ENCODE results near the gene CELF2. TPM values are rescaled to one million over a fixed set of nuclear protein-coding genes. Genes with fewer than 3 reads are reported as not detected.
A peak's percentile ranks its signal among the peaks of the same experiment; 100 is the strongest.

The CELF2 gene
- polyA plus RNA-seq, 1 donor from 2014 or later = 55.5 TPM

DNA sequence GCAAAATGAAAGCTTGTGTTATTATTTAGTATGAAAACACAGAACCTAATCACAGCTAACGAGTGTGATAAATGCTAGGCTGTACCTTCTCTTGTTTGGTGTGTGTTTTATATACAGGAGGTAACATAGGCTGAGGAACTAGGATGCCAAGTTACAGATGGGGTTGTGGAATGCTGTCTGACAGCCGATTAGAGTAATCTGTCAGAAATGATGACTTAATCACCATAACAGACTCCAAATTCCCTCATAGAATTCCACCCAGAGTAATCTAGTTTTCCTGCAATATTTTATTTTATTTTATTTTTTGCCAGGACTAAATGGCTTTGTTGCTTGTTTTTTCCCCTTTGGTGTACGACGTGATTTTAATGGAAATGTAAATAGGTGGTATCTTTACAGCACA, 221.2 kb downstream of the CELF2 start:
- Histone ChIP-seq H2AFZ (ENCODE audit: low read depth, low read length) (no peak overlapping the region), H3K4me2 (ENCODE audit: low read length) (peak overlapping the region; percentile 25), H3K36me3 (ENCODE audit: insufficient read depth, low read length) (no peaks in the 10 kb centered on the region), H3K4me3 (ENCODE audit: low read length) (peak overlapping the region; percentile 32), H3K79me2 (replicated peaks; ENCODE audit: insufficient read depth, low read length) (peaks cover 16% of the 10 kb centered on the region), H3K9me3 (ENCODE audit: low read length) (no peaks in the 10 kb centered on the region), H3F3A (ENCODE audit: insufficient read depth, low read length, poor library complexity, severe bottlenecking) (no peaks in the 10 kb centered on the region), H4K20me1 (ENCODE audit: insufficient read depth) (no peaks in the 10 kb centered on the region), H3K9me2 (ENCODE audit: insufficient read depth, low read length) (no peaks in the 10 kb centered on the region), H3K27me3 (ENCODE audit: insufficient read depth, low read depth, low read length) (no peaks in the 10 kb centered on the region), H3K27ac (ENCODE audit: low read length) (peak overlapping the region; percentile 80), H3K9ac (ENCODE audit: low read length) (peak overlapping the region; percentile 24)
- no peak for TF ChIP-seq EZH2 (IDR thresholded peaks at IDR 0.05; ENCODE audit: borderline replicate concordance, insufficient read depth, low read length, poor library complexity, severe bottlenecking)
- no peak for TF ChIP-seq POLR2AphosphoS5 (IDR thresholded peaks at IDR 0.05)
- TF ChIP-seq SMC3 (conservative IDR thresholded peaks at IDR 0.05; ENCODE audit: poor library complexity) = no peak
- peak; percentile 86 for TF ChIP-seq EP300 (conservative IDR thresholded peaks at IDR 0.05; ENCODE audit: poor library complexity, severe bottlenecking)
- TF ChIP-seq, protein P1, sequence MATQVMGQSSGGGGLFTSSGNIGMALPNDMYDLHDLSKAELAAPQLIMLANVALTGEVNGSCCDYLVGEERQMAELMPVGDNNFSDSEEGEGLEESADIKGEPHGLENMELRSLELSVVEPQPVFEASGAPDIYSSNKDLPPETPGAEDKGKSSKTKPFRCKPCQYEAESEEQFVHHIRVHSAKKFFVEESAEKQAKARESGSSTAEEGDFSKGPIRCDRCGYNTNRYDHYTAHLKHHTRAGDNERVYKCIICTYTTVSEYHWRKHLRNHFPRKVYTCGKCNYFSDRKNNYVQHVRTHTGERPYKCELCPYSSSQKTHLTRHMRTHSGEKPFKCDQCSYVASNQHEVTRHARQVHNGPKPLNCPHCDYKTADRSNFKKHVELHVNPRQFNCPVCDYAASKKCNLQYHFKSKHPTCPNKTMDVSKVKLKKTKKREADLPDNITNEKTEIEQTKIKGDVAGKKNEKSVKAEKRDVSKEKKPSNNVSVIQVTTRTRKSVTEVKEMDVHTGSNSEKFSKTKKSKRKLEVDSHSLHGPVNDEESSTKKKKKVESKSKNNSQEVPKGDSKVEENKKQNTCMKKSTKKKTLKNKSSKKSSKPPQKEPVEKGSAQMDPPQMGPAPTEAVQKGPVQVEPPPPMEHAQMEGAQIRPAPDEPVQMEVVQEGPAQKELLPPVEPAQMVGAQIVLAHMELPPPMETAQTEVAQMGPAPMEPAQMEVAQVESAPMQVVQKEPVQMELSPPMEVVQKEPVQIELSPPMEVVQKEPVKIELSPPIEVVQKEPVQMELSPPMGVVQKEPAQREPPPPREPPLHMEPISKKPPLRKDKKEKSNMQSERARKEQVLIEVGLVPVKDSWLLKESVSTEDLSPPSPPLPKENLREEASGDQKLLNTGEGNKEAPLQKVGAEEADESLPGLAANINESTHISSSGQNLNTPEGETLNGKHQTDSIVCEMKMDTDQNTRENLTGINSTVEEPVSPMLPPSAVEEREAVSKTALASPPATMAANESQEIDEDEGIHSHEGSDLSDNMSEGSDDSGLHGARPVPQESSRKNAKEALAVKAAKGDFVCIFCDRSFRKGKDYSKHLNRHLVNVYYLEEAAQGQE (IDR thresholded peaks at IDR 0.05; ENCODE audit: borderline replicate concordance) = peak; percentile 98
- no peak for TF ChIP-seq RAD21 (conservative IDR thresholded peaks at IDR 0.05)

DNA sequence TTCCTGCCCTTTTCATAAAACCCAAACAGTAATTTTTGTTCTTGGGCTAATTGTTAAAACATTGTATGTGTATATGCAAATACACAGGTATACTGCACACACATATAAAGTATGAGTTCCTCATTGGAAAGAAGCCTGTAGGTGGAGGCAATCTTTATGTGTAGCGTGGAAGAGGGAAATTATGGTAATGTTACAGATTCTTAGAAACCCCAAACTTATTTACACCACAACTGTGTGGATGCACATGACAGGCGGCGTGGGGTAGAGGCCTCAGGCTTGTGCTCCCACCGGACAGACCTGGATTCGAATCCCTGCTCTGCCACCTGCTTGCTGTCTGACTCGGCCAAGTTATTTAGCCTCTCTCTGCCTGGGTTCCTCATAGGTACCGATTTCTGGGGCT, 223.0 kb downstream of the CELF2 start:
- Histone ChIP-seq H3K4me2 (ENCODE audit: low read length) (no peak overlapping the region), H3F3A (ENCODE audit: insufficient read depth, low read length, poor library complexity, severe bottlenecking) (no peaks in the 10 kb centered on the region), H3K9me2 (ENCODE audit: insufficient read depth, low read length) (no peaks in the 10 kb centered on the region), H3K27ac (ENCODE audit: low read length) (peak overlapping the region; percentile 80), H3K79me2 (replicated peaks; ENCODE audit: insufficient read depth, low read length) (peaks cover 16% of the 10 kb centered on the region), H3K4me3 (ENCODE audit: low read length) (no peak overlapping the region), H3K27me3 (ENCODE audit: insufficient read depth, low read depth, low read length) (no peaks in the 10 kb centered on the region), H4K20me1 (ENCODE audit: insufficient read depth) (no peaks in the 10 kb centered on the region), H2AFZ (ENCODE audit: low read depth, low read length) (no peak overlapping the region), H3K9me3 (ENCODE audit: low read length) (no peaks in the 10 kb centered on the region), H3K9ac (ENCODE audit: low read length) (no peak overlapping the region), H3K36me3 (ENCODE audit: insufficient read depth, low read length) (no peaks in the 10 kb centered on the region)
- TF ChIP-seq, protein P2, sequence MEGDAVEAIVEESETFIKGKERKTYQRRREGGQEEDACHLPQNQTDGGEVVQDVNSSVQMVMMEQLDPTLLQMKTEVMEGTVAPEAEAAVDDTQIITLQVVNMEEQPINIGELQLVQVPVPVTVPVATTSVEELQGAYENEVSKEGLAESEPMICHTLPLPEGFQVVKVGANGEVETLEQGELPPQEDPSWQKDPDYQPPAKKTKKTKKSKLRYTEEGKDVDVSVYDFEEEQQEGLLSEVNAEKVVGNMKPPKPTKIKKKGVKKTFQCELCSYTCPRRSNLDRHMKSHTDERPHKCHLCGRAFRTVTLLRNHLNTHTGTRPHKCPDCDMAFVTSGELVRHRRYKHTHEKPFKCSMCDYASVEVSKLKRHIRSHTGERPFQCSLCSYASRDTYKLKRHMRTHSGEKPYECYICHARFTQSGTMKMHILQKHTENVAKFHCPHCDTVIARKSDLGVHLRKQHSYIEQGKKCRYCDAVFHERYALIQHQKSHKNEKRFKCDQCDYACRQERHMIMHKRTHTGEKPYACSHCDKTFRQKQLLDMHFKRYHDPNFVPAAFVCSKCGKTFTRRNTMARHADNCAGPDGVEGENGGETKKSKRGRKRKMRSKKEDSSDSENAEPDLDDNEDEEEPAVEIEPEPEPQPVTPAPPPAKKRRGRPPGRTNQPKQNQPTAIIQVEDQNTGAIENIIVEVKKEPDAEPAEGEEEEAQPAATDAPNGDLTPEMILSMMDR (IDR thresholded peaks at IDR 0.05; ENCODE audit: poor library complexity, severe bottlenecking) = no peak
- TF ChIP-seq RAD21 (conservative IDR thresholded peaks at IDR 0.05) (no peak), EZH2 (IDR thresholded peaks at IDR 0.05; ENCODE audit: borderline replicate concordance, insufficient read depth, low read length, poor library complexity, severe bottlenecking) (no peak), POLR2AphosphoS5 (IDR thresholded peaks at IDR 0.05) (no peak), TAF1 (IDR thresholded peaks at IDR 0.05; ENCODE audit: low read depth) (no peak), EP300 (conservative IDR thresholded peaks at IDR 0.05; ENCODE audit: poor library complexity, severe bottlenecking) (no peak), MXI1 (conservative IDR thresholded peaks at IDR 0.05; ENCODE audit: poor library complexity, severe bottlenecking) (no peak), SMC3 (conservative IDR thresholded peaks at IDR 0.05; ENCODE audit: poor library complexity) (no peak)
- TF ChIP-seq, protein P1 (IDR thresholded peaks at IDR 0.05; ENCODE audit: borderline replicate concordance) = no peak
